GM23338 (cell line): ENCODE results near the gene FCN1. TPM values are rescaled to one million over a fixed set of nuclear protein-coding genes. Genes with fewer than 3 reads are reported as not detected.

Experiments
- ATAC-seq: fragments of 200-7000 bp; cut with Tn5 transposase; 3 replicates; pipeline ENCODE4 v1.9.1; 2020
- DNase-seq: peaks from one replicate; pipeline ENCODE4 v3.0.0-alpha.2; 2015; ENCODE audit warnings: low spot score
- H2AFZ ChIP-seq: fragments of 200-600 bp; sonication (generic); 2 replicates; pipeline ENCODE4 v1.8.0; 2016; ENCODE audit warnings: antibody characterized with exemption, mild to moderate bottlenecking, moderate library complexity
- H3F3A ChIP-seq: fragments of 200-600 bp; sonication (generic); replicated peaks from 2 replicates; pipeline ENCODE4 v1.8.0; 2017; ENCODE audit warnings: antibody characterized with exemption, mixed run types, low read depth
- H3K27ac ChIP-seq: fragments of 200-600 bp; sonication (generic); 2 replicates; pipeline ENCODE4 v1.6.1; 2016; ENCODE audit warnings: low read depth
- H3K27me3 ChIP-seq: fragments of 200-600 bp; sonication (generic); 2 replicates; pipeline ENCODE4 v1.8.0; 2016; ENCODE audit warnings: mild to moderate bottlenecking, mixed run types, moderate library complexity; ENCODE audit not compliant: insufficient read depth
- H3K36me3 ChIP-seq: fragments of 200-600 bp; sonication (generic); 2 replicates; pipeline ENCODE4 v1.8.0; 2016; ENCODE audit warnings: mild to moderate bottlenecking; ENCODE audit not compliant: insufficient read depth
- H3K4me1 ChIP-seq: fragments of 200-600 bp; sonication (generic); 2 replicates; pipeline ENCODE4 v1.8.0; 2016; ENCODE audit warnings: mild to moderate bottlenecking, moderate library complexity; ENCODE audit not compliant: insufficient read depth
- H3K4me2 ChIP-seq: fragments of 200-600 bp; sonication (generic); 2 replicates; pipeline ENCODE4 v1.7.1; 2017; ENCODE audit warnings: mixed run types
- H3K4me3 ChIP-seq: fragments of 200-600 bp; sonication (generic); 2 replicates; pipeline ENCODE4 v1.6.1; 2016; ENCODE audit warnings: mixed run types
- H3K79me2 ChIP-seq: fragments of 200-600 bp; sonication (generic); replicated peaks from 2 replicates; pipeline ENCODE4 v1.8.0; 2017; ENCODE audit warnings: mild to moderate bottlenecking; ENCODE audit not compliant: insufficient read depth
- H3K9me2 ChIP-seq: fragments of 200-600 bp; sonication (generic); 2 replicates; pipeline ENCODE4 v1.8.0; 2017; ENCODE audit not compliant: insufficient read depth
- H4K20me1 ChIP-seq: fragments of 200-600 bp; sonication (generic); replicated peaks from 2 replicates; pipeline ENCODE4 v1.8.0; 2017; ENCODE audit warnings: mild to moderate bottlenecking; ENCODE audit not compliant: insufficient read depth
- H3K27ac Mint-ChIP-seq: 2 replicates; pipeline ENCODE4 v1.8.0; 2020; ENCODE audit warnings: inconsistent platforms, mild to moderate bottlenecking, moderate library complexity, mixed read lengths
- H3K27me3 Mint-ChIP-seq: 3 replicates; pipeline ENCODE4 v1.8.0; 2022; ENCODE audit warnings: low read depth, mild to moderate bottlenecking, moderate library complexity, mixed read lengths, inconsistent platforms; ENCODE audit not compliant: insufficient read depth, poor library complexity
- H3K36me3 Mint-ChIP-seq: 3 replicates; pipeline ENCODE4 v1.8.0; 2021; ENCODE audit warnings: low read depth, mild to moderate bottlenecking, inconsistent platforms, moderate library complexity, mixed read lengths
- H3K4me1 Mint-ChIP-seq: 3 replicates; pipeline ENCODE4 v1.8.0; 2020; ENCODE audit warnings: mild to moderate bottlenecking, inconsistent platforms, mixed read lengths
- H3K4me3 Mint-ChIP-seq: 3 replicates; pipeline ENCODE4 v1.8.0; 2021; ENCODE audit warnings: moderate library complexity, mild to moderate bottlenecking, inconsistent platforms, mixed read lengths
- H3K9me3 Mint-ChIP-seq: 3 replicates; pipeline ENCODE4 v1.8.0; 2020; ENCODE audit warnings: moderate library complexity, mild to moderate bottlenecking, inconsistent platforms, mixed read lengths
- CREB1 ChIP-seq: fragments of 250-450 bp; sonication (Bioruptor Pico); IDR thresholded peaks from 2 replicates; pipeline ENCODE4 v1.5.0; 2020; ENCODE audit warnings: low read depth, mild to moderate bottlenecking, moderate library complexity
- CTCF ChIP-seq, 2 experiments: fragments of 200-600 bp in 1 of 2; sonication (generic) in 1 of 2; conservative IDR thresholded peaks; 2 replicates each; pipeline versions ENCODE4 v1.5.1 to v1.6.1; 2016 to 2017; ENCODE audit warnings: antibody characterized with exemption in 2 of 2, low read depth in 2 of 2, mild to moderate bottlenecking in 2 of 2, moderate library complexity in 1 of 2
- ETS1 ChIP-seq: IDR thresholded peaks from 2 replicates; pipeline ENCODE4 v1.6.1; 2016; ENCODE audit warnings: antibody characterized with exemption
- EZH2 ChIP-seq: fragments of 200-600 bp; sonication (generic); IDR thresholded peaks from one replicate; pipeline ENCODE4 v1.8.0; 2017; ENCODE audit warnings: antibody characterized with exemption, mild to moderate bottlenecking, low read depth; ENCODE audit not compliant: unreplicated experiment
- EZH2phosphoT487 ChIP-seq: fragments of 200-600 bp; sonication (generic); IDR thresholded peaks from one replicate; pipeline ENCODE4 v1.8.1; 2018; ENCODE audit warnings: antibody characterized with exemption; ENCODE audit not compliant: unreplicated experiment
- JUNB ChIP-seq: IDR thresholded peaks from one replicate; pipeline ENCODE4 v1.6.1; 2016; ENCODE audit warnings: antibody characterized with exemption; ENCODE audit not compliant: unreplicated experiment
- NANOG ChIP-seq: IDR thresholded peaks from 2 replicates; pipeline ENCODE4 v1.6.1; 2016; ENCODE audit warnings: antibody characterized with exemption, borderline replicate concordance
- POLR2AphosphoS5 ChIP-seq: IDR thresholded peaks from 2 replicates; pipeline ENCODE4 v1.6.1; 2016; ENCODE audit warnings: antibody characterized with exemption, low read depth
- REST ChIP-seq: IDR thresholded peaks from one replicate; pipeline ENCODE4 v1.6.1; 2018; ENCODE audit warnings: antibody characterized with exemption; ENCODE audit not compliant: unreplicated experiment
- STAT1 ChIP-seq: IDR thresholded peaks from one replicate; pipeline ENCODE4 v1.6.1; 2016; ENCODE audit warnings: antibody characterized with exemption; ENCODE audit not compliant: unreplicated experiment
- ZNF114 ChIP-seq: fragments of 250-450 bp; sonication (Bioruptor Pico); IDR thresholded peaks from 2 replicates; pipeline ENCODE4 v1.5.0; 2020; ENCODE audit warnings: mild to moderate bottlenecking, moderate library complexity
- ZNF331 ChIP-seq: fragments of 250-450 bp; sonication (Bioruptor Pico); IDR thresholded peaks from 2 replicates; pipeline ENCODE4 v1.5.0; 2020; ENCODE audit warnings: low read depth, mild to moderate bottlenecking, moderate library complexity
- ZNF462 ChIP-seq: fragments of 250-450 bp; sonication (Bioruptor Pico); IDR thresholded peaks from 2 replicates; pipeline ENCODE4 v1.5.0; 2020; ENCODE audit warnings: mild to moderate bottlenecking, moderate library complexity
- polyA plus RNA-seq: library from polyadenylated mRNA; unstranded; fragments of >200 nt; fragmentation: Nextera tagmentation; extraction: Ambion mirVana; gene quantifications from 2 replicates; pipeline ENCODE4 v1.2.1, GENCODE V29; 2016
- total RNA-seq: library from RNA; depleted of rRNA; stranded (reverse); fragments of >200 nt; shearing (Covaris generic); gene quantifications from 2 replicates; pipeline ENCODE4 v1.2.3, GENCODE V29; 2014

The FCN1 gene
- total and polyA plus RNA-seq, 2 experiments from 2014 or later: not detected

DNA sequence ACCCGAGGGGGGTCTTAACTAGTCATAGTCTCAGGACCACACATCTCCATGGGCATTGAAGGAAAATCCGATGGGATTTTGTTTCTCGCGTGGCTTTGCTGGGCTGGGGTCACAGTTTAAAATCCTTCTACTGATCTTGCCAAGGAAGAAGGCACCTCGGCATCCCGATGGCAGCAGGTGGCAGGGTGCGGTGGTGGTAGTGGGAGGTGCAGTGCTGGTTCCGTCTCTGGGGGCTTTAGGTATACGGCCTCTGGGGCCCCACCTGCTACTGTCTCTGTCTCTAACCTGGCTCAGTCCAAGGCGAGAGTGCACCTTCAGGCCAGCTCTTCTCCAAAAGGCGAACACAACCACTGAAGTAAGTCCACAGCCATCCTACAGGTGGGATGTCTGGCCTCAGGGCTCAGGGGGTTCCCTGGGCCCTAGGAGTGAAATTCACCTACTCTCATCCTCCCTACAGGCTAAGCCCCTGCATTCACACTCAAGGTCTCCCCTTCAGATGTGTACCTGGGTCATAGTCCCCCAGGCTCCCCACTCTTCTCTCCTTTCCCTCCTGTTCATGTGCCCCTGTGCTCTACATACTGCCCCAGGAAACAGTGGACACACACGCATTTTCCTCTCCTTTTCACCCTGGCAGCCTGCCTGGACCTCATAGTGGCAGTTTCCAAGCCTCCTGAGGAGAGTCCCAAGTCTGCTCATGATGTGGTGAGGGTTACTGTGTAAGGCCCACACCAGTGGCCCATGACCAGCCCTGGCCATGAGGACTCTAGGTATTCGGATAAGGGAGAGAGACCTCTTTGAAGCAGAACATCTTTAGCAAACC, 37.8 kb downstream of the FCN1 start:
- Histone ChIP-seq H3K4me2 (no peak overlapping the region), H2AFZ (no peak overlapping the region), H3F3A (no peaks in the 10 kb centered on the region), H3K36me3 (no peaks in the 10 kb centered on the region), H3K9me2 (no peaks in the 10 kb centered on the region), H4K20me1 (no peaks in the 10 kb centered on the region), H3K4me3 (no peak overlapping the region), H3K4me1 (no peaks in the 10 kb centered on the region), H3K79me2 (no peaks in the 10 kb centered on the region), H3K27me3 (no peaks in the 10 kb centered on the region), H3K27ac (no peak overlapping the region)
- no peak overlapping the region for H3K27ac Mint-ChIP-seq
- H3K9me3 Mint-ChIP-seq: no peaks in the 10 kb centered on the region; the same call in 2 of the 3 replicates
- H3K4me3 Mint-ChIP-seq: no peak overlapping the region
- H3K36me3 Mint-ChIP-seq: no peaks in the 10 kb centered on the region
- DNase-seq: no peak
- TF ChIP-seq ZNF114 (CRISPR knock-in tag) (no peak), ZNF331 (CRISPR knock-in tag) (no peak), JUNB (no peak), CTCF (conservative IDR thresholded peaks at IDR 0.05; ENCODE audit: low read depth in 2 of 2) (no peak), REST (no peak), ZNF462 (no peak), CREB1 (CRISPR knock-in tag) (no peak), ETS1 (no peak), STAT1 (no peak), EZH2 (no peak), POLR2AphosphoS5 (no peak), NANOG (no peak), EZH2phosphoT487 (no peak)
- no peaks in the 10 kb centered on the region for H3K4me1 Mint-ChIP-seq
- H3K27me3 Mint-ChIP-seq: peaks cover 4% of the 10 kb centered on the region
- ATAC-seq: no peak
